Nephron progenitor cell (in vitro differentiated cells): ENCODE measurements around the gene FSIP1.

ENCODE experiments used
- DNase-seq: peaks from one replicate; pipeline ENCODE4 v3.0.0; 2021
- H3K27ac Mint-ChIP-seq: 2 replicates; pipeline ENCODE4 v1.8.0; 2021; ENCODE audit warnings: mild to moderate bottlenecking, moderate library complexity, mixed read lengths
- H3K27me3 Mint-ChIP-seq: 2 replicates; pipeline ENCODE4 v1.8.0; 2021; ENCODE audit warnings: mild to moderate bottlenecking, low read depth, mixed read lengths; ENCODE audit not compliant: poor library complexity
- H3K36me3 Mint-ChIP-seq: 2 replicates; pipeline ENCODE4 v1.8.0; 2021; ENCODE audit warnings: low read depth, mixed read lengths
- H3K4me1 Mint-ChIP-seq: 2 replicates; pipeline ENCODE4 v1.8.0; 2021; ENCODE audit warnings: mixed read lengths
- H3K4me3 Mint-ChIP-seq: 2 replicates; pipeline ENCODE4 v1.8.0; 2021; ENCODE audit warnings: mild to moderate bottlenecking, moderate library complexity, mixed read lengths
- H3K9me3 Mint-ChIP-seq: 2 replicates; pipeline ENCODE4 v1.8.0; 2021; ENCODE audit warnings: mild to moderate bottlenecking, moderate library complexity, mixed read lengths
- CTCF ChIP-seq: fragments of 200-600 bp; sonication (generic); IDR thresholded peaks from 2 replicates; pipeline ENCODE4 v1.5.0; 2021; ENCODE audit warnings: antibody characterized with exemption

Gene FSIP1

GRCh38 chr15:39737196-39737550 is 45.5 kb downstream of the FSIP1 start:
- no peaks in the 10 kb centered on the region for H3K36me3 Mint-ChIP-seq
- TF ChIP-seq CTCF, result no peak
- H3K4me1 Mint-ChIP-seq, result peaks cover 15% of the 10 kb centered on the region
- no peak overlapping the region for H3K27ac Mint-ChIP-seq
- no peak overlapping the region for H3K4me3 Mint-ChIP-seq
- H3K27me3 Mint-ChIP-seq, result no peaks in the 10 kb centered on the region
- no peak for DNase-seq
- no peaks in the 10 kb centered on the region for H3K9me3 Mint-ChIP-seq

DNA sequence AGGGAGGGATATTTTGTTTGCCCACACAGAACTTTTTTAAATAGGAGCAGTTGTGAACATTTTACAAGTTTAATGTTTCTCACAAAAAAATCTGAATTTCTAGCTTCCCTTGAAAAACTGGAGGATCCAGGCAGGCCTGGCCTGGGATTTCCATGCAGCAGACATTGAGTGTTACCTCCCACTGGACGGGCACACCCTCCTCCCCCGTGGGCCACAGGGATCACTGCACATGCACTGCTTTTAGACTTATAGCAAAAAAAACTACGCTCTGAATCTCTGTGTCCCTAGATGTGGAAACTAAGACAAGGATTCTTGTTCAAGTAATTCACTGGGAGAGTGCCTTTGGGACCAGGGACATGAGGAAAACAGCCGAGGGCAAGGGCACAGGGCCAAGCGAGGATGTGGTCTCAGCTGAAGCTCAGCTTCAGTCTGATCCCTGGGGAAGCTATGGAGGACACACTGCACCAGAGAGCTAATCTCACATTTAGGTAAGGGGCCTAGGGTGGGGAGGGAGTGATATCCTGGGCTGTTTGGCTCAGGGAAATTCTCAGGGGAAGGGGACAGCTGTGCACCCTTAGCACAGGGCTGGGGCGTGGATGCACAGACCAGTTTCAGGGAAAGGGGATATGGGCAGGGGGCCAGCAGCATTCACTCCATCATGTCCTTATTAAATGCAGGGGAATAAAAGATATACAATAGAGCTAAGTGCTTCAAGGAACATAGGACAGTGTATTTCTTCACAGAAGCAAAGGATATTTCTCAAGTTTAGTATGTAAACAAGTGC is 46.0 kb downstream of the FSIP1 start:
- TF ChIP-seq CTCF, result no peak
- no peaks in the 10 kb centered on the region for H3K36me3 Mint-ChIP-seq
- H3K27ac Mint-ChIP-seq, result peak overlapping the region; percentile 71
- H3K27me3 Mint-ChIP-seq, result no peaks in the 10 kb centered on the region
- peaks cover 15% of the 10 kb centered on the region for H3K4me1 Mint-ChIP-seq
- H3K4me3 Mint-ChIP-seq, result no peak overlapping the region
- H3K9me3 Mint-ChIP-seq, result no peaks in the 10 kb centered on the region
- no peak for DNase-seq

DNA sequence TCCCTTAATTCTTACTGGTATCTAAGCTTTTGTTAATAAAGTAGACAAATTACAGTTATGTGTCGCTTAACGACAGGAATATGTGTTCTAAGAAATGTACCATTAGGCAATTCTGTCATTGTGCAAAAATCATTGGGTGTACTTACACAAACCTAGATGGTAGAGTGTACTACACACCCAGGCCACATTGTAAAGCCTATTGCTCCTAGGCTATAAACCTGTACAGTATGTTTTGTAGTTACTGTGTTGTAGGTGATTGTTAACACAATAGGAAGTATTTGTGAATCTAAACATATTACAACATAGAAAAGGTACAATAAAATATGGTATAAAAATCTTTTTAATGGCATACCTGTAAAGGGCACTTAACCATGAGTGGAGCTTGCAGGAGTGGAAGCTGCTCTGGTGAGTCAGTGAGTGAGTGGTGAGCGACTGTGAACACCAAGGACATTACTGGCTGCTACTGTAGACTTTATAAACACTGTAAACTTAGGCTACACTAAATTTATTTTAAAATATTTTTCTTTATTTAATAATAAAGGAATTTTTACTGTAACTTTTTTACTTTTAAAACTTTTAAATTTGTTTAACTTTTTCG is 47.4 kb downstream of the FSIP1 start:
- no peaks in the 10 kb centered on the region for H3K9me3 Mint-ChIP-seq
- no peak overlapping the region for H3K27ac Mint-ChIP-seq

GRCh38 chr15:39731266-39731665 is 51.4 kb downstream of the FSIP1 start:
- Mint-ChIP-seq H3K27ac (no peak overlapping the region), H3K36me3 (no peaks in the 10 kb centered on the region), H3K4me3 (no peak overlapping the region), H3K9me3 (no peaks in the 10 kb centered on the region), H3K4me1 (peaks cover 15% of the 10 kb centered on the region), H3K27me3 (no peaks in the 10 kb centered on the region)
- DNase-seq, result no peak
- no peak for TF ChIP-seq CTCF

More for the DNA sequence above, 47.4 kb downstream of the FSIP1 start:
- Mint-ChIP-seq H3K36me3 (no peaks in the 10 kb centered on the region), H3K4me1 (peaks cover 15% of the 10 kb centered on the region), H3K27me3 (no peaks in the 10 kb centered on the region), H3K4me3 (no peak overlapping the region)
- DNase-seq, result no peak
- TF ChIP-seq CTCF, result no peak

- Mint-ChIP-seq H3K4me1 (peaks cover 15% of the 10 kb centered on the region), H3K27me3 (no peaks in the 10 kb centered on the region), H3K9me3 (no peaks in the 10 kb centered on the region), H3K4me3 (no peak overlapping the region), H3K36me3 (no peaks in the 10 kb centered on the region), H3K27ac (no peak overlapping the region)
- no peak for TF ChIP-seq CTCF
- DNase-seq, result no peak
Measured at GRCh38 chr15:39730552-39730951, 52.1 kb downstream of the FSIP1 start.

- Mint-ChIP-seq H3K4me1 (peaks cover 15% of the 10 kb centered on the region), H3K9me3 (no peaks in the 10 kb centered on the region), H3K4me3 (no peak overlapping the region), H3K36me3 (no peaks in the 10 kb centered on the region), H3K27ac (no peak overlapping the region), H3K27me3 (no peaks in the 10 kb centered on the region)
- no peak for TF ChIP-seq CTCF
- no peak for DNase-seq
Measured at GRCh38 chr15:39729500-39729899, 53.1 kb downstream of the FSIP1 start.
